Neural crest cell (in vitro differentiated cells): ENCODE measurements around the gene NAGLU. TPM values are rescaled to one million over a fixed set of nuclear protein-coding genes. Genes with fewer than 3 reads are reported as not detected.
"Not testable (repeated sequence)": the region's sequence is repeated elsewhere in the genome, so short reads cannot be mapped to it uniquely, and the experiment has no call there.

Source experiments
- DNase-seq: peaks from one replicate; pipeline ENCODE4 v3.0.0; 2021; ENCODE audit warnings: low read depth, mixed read lengths, low spot score
- H3K27ac Mint-ChIP-seq: one replicate; pipeline ENCODE4 v1.8.0; 2021; ENCODE audit warnings: mild to moderate bottlenecking, mixed read lengths; ENCODE audit not compliant: unreplicated experiment
- H3K27me3 Mint-ChIP-seq: 2 replicates; pipeline ENCODE4 v1.8.0; 2021; ENCODE audit warnings: low read depth, mild to moderate bottlenecking, mixed read lengths
- H3K36me3 Mint-ChIP-seq: 2 replicates; pipeline ENCODE4 v1.8.0; 2021; ENCODE audit warnings: low read depth, mild to moderate bottlenecking, mixed read lengths
- H3K4me1 Mint-ChIP-seq: 2 replicates; pipeline ENCODE4 v1.8.0; 2021; ENCODE audit warnings: mixed read lengths
- H3K4me3 Mint-ChIP-seq: one replicate; pipeline ENCODE4 v1.8.0; 2021; ENCODE audit warnings: mild to moderate bottlenecking, mixed read lengths
- H3K9me3 Mint-ChIP-seq: 2 replicates; pipeline ENCODE4 v1.8.0; 2021; ENCODE audit warnings: mixed read lengths
- total RNA-seq: library from RNA; stranded (reverse); gene quantifications from 2 replicates; pipeline ENCODE4 v1.2.1, GENCODE V29; 2021
- TF ChIP-seq, protein P1 (sequence below): fragments of 200-600 bp; sonication (generic); conservative IDR thresholded peaks from 2 replicates; pipeline ENCODE4 v1.5.0; 2021; ENCODE audit warnings: antibody characterized with exemption, mild to moderate bottlenecking

NAGLU gene
- total RNA-seq, 1 donor from 2014 or later: 20.5 TPM

- Mint-ChIP-seq H3K9me3 (no peaks in the 10 kb centered on the region), H3K36me3 (no peaks in the 10 kb centered on the region), H3K27ac (no peak overlapping the region), H3K4me3 (peak overlapping the region; percentile 45), H3K4me1 (peaks cover 10% of the 10 kb centered on the region), H3K27me3 (no peaks in the 10 kb centered on the region)
- DNase-seq: no peak
- TF ChIP-seq, protein P1, sequence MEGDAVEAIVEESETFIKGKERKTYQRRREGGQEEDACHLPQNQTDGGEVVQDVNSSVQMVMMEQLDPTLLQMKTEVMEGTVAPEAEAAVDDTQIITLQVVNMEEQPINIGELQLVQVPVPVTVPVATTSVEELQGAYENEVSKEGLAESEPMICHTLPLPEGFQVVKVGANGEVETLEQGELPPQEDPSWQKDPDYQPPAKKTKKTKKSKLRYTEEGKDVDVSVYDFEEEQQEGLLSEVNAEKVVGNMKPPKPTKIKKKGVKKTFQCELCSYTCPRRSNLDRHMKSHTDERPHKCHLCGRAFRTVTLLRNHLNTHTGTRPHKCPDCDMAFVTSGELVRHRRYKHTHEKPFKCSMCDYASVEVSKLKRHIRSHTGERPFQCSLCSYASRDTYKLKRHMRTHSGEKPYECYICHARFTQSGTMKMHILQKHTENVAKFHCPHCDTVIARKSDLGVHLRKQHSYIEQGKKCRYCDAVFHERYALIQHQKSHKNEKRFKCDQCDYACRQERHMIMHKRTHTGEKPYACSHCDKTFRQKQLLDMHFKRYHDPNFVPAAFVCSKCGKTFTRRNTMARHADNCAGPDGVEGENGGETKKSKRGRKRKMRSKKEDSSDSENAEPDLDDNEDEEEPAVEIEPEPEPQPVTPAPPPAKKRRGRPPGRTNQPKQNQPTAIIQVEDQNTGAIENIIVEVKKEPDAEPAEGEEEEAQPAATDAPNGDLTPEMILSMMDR: no peak
Observed at GRCh38 chr17:42541041-42541833, 5.2 kb downstream of the NAGLU start.

DNA sequence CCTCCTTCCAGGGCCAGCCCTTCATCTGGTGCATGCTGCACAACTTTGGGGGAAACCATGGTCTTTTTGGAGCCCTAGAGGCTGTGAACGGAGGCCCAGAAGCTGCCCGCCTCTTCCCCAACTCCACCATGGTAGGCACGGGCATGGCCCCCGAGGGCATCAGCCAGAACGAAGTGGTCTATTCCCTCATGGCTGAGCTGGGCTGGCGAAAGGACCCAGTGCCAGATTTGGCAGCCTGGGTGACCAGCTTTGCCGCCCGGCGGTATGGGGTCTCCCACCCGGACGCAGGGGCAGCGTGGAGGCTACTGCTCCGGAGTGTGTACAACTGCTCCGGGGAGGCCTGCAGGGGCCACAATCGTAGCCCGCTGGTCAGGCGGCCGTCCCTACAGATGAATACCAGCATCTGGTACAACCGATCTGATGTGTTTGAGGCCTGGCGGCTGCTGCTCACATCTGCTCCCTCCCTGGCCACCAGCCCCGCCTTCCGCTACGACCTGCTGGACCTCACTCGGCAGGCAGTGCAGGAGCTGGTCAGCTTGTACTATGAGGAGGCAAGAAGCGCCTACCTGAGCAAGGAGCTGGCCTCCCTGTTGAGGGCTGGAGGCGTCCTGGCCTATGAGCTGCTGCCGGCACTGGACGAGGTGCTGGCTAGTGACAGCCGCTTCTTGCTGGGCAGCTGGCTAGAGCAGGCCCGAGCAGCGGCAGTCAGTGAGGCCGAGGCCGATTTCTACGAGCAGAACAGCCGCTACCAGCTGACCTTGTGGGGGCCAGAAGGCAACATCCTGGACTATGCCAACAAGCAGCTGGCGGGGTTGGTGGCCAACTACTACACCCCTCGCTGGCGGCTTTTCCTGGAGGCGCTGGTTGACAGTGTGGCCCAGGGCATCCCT, 7.4 kb downstream of the NAGLU start:
- TF ChIP-seq, protein P1: no peak
- H3K27ac Mint-ChIP-seq: no peak overlapping the region
- no peak for DNase-seq
- no peaks in the 10 kb centered on the region for H3K4me1 Mint-ChIP-seq
- H3K27me3 Mint-ChIP-seq: no peaks in the 10 kb centered on the region
- H3K9me3 Mint-ChIP-seq: no peaks in the 10 kb centered on the region
- no peaks in the 10 kb centered on the region for H3K36me3 Mint-ChIP-seq
- H3K4me3 Mint-ChIP-seq: no peak overlapping the region

- no peak for DNase-seq
- Mint-ChIP-seq H3K36me3 (no peaks in the 10 kb centered on the region), H3K9me3 (no peaks in the 10 kb centered on the region), H3K27me3 (peaks cover 2% of the 10 kb centered on the region), H3K4me1 (peaks cover 8% of the 10 kb centered on the region), H3K4me3 (peak overlapping the region; percentile 25), H3K27ac (no peak overlapping the region)
- TF ChIP-seq, protein P1: no peak
Observed at GRCh38 chr17:42544874-42545283, 8.8 kb downstream of the NAGLU start.

GRCh38 chr17:42545755-42546505, 9.9 kb downstream of the NAGLU start:
- not testable (repeated sequence) for H3K4me3 Mint-ChIP-seq, H3K27me3 Mint-ChIP-seq, H3K9me3 Mint-ChIP-seq, DNase-seq, H3K27ac Mint-ChIP-seq, H3K36me3 Mint-ChIP-seq
- peaks cover 11% of the 10 kb centered on the region for H3K4me1 Mint-ChIP-seq

DNA sequence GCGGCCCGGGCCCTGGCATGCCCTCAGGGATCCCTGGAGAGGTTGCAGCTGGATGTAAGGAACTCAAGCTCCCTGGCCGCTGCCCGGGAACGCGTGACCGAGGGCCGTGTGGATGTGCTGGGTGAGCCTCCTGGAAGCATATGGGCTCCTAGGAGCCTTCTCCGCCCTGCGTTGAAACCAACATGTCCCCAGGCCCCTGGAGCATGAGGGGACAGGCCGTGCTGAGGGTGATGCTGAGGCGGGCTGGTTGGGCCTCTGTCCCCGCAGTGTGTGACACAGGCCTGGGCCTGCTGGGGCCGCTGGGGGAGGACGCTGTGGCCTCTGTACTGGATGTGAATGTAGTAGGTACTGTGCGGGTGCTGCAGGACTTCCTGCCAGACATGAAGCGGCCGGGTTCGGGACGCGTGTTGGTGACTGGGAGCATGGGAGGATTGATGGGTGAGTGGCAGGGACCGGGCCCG, 11.0 kb downstream of the NAGLU start:
- no peak for DNase-seq
- H3K4me1 Mint-ChIP-seq: peaks cover 13% of the 10 kb centered on the region

More for the DNA sequence above, 11.0 kb downstream of the NAGLU start:
- H3K9me3 Mint-ChIP-seq: no peaks in the 10 kb centered on the region
- no peaks in the 10 kb centered on the region for H3K36me3 Mint-ChIP-seq
- no peak overlapping the region for H3K27ac Mint-ChIP-seq
- TF ChIP-seq, protein P1: no peak
- peak overlapping the region; percentile 67 for H3K4me3 Mint-ChIP-seq
- peaks cover 2% of the 10 kb centered on the region for H3K27me3 Mint-ChIP-seq
